ENCODE measurements around the gene NCAPH2.
A peak's percentile ranks its signal among the peaks of the same experiment; 100 is the strongest.

The NCAPH2 gene

GRCh38 chr22:50522208-50522805 lies 14.3 kb downstream of the NCAPH2 start:
- no peak for DNase-seq (ENCODE audit: low spot score)
- no peak overlapping the region for H2BK120ac ChIP-seq (ENCODE audit: low read depth, low read length)
- H3K18ac ChIP-seq (ENCODE audit: low read length), result no peak overlapping the region
- no peaks in the 10 kb centered on the region for H3K27me3 ChIP-seq (ENCODE audit: control insufficient read depth in 3 of 3, insufficient read depth in 3 of 3, low read depth in 1 of 3, low read length in 3 of 3)
- peaks cover 11 to 16% of the 10 kb centered on the region in 2 donors for H3K4me1 ChIP-seq (ENCODE audit: control insufficient read depth in 2 of 2, insufficient read depth in 1 of 2, low read depth in 1 of 2, low read length in 2 of 2)
- H2AFZ ChIP-seq (ENCODE audit: low read length), result no peak overlapping the region
- H3K4me3 ChIP-seq (ENCODE audit: low read length in 2 of 2), result no peak overlapping the region
- H3K79me1 ChIP-seq (ENCODE audit: low read depth, low read length), result peaks cover 13% of the 10 kb centered on the region
- WGBS, 2 donors (ENCODE audit: extremely low coverage in 2 of 2, insufficient read length in 2 of 2, insufficient replicate concordance in 1 of 2), result no CpG with 5 or more reads among the region's 15 CpGs
- H3K27ac ChIP-seq (replicated peaks; ENCODE audit: low read length), result no peak overlapping the region
- no peak overlapping the region for H3K4me2 ChIP-seq (ENCODE audit: insufficient read depth, low read length, poor library complexity, severe bottlenecking)
- no peak overlapping the region for H2AK5ac ChIP-seq (ENCODE audit: low read depth, low read length)
- H2BK12ac ChIP-seq (ENCODE audit: low read length), result no peak overlapping the region
- peaks cover 55 to 69% of the 10 kb centered on the region in 2 donors for H3K36me3 ChIP-seq (replicated peaks in 1 of 2; ENCODE audit: control insufficient read depth in 2 of 2, insufficient read depth in 2 of 2, low read length in 2 of 2)
- H3K9me3 ChIP-seq (replicated peaks in 1 of 2; ENCODE audit: control insufficient read depth in 2 of 2, insufficient read depth in 1 of 2, low read depth in 1 of 2, low read length in 2 of 2), result no peaks in the 10 kb centered on the region
- H3K9ac ChIP-seq (ENCODE audit: low read depth, low read length, poor library complexity), result no peak overlapping the region
- no peak overlapping the region for H4K8ac ChIP-seq (ENCODE audit: low read depth, low read length)
- no peak overlapping the region for H3K23ac ChIP-seq (ENCODE audit: low read depth, low read length, poor library complexity)
- no peak overlapping the region for H2BK15ac ChIP-seq (ENCODE audit: low read length)
- no peak overlapping the region for H3K4ac ChIP-seq (ENCODE audit: low read length)
- H2BK5ac ChIP-seq (ENCODE audit: low read length), result peak overlapping the region; percentile 39
- H3K14ac ChIP-seq (ENCODE audit: low read length), result no peak overlapping the region
- no peak overlapping the region for H4K91ac ChIP-seq (ENCODE audit: low read depth, low read length, poor library complexity)

- no peak overlapping the region for H3K9ac ChIP-seq (ENCODE audit: low read depth, low read length, poor library complexity)
- H2BK12ac ChIP-seq (ENCODE audit: low read length), result no peak overlapping the region
- H3K4me1 ChIP-seq (ENCODE audit: control insufficient read depth in 2 of 2, insufficient read depth in 1 of 2, low read depth in 1 of 2, low read length in 2 of 2), result peaks cover 11 to 17% of the 10 kb centered on the region in 2 donors
- no peak overlapping the region for H2BK15ac ChIP-seq (ENCODE audit: low read length)
- H3K4ac ChIP-seq (ENCODE audit: low read length), result no peak overlapping the region
- peaks cover 49 to 63% of the 10 kb centered on the region in 2 donors for H3K36me3 ChIP-seq (replicated peaks in 1 of 2; ENCODE audit: control insufficient read depth in 2 of 2, insufficient read depth in 2 of 2, low read length in 2 of 2)
- H2BK120ac ChIP-seq (ENCODE audit: low read depth, low read length), result no peak overlapping the region
- H2AK5ac ChIP-seq (ENCODE audit: low read depth, low read length), result no peak overlapping the region
- no CpG with 5 or more reads among the region's 22 CpGs for WGBS, 2 donors (ENCODE audit: extremely low coverage in 2 of 2, insufficient read length in 2 of 2, insufficient replicate concordance in 1 of 2)
- H3K14ac ChIP-seq (ENCODE audit: low read length), result no peak overlapping the region
- H3K18ac ChIP-seq (ENCODE audit: low read length), result no peak overlapping the region
- H4K91ac ChIP-seq (ENCODE audit: low read depth, low read length, poor library complexity), result no peak overlapping the region
- no peak overlapping the region for H2AFZ ChIP-seq (ENCODE audit: low read length)
- no peak for DNase-seq (ENCODE audit: low spot score)
- H3K9me3 ChIP-seq (replicated peaks in 1 of 2; ENCODE audit: control insufficient read depth in 2 of 2, insufficient read depth in 1 of 2, low read depth in 1 of 2, low read length in 2 of 2), result no peaks in the 10 kb centered on the region
- H3K4me2 ChIP-seq (ENCODE audit: insufficient read depth, low read length, poor library complexity, severe bottlenecking), result no peak overlapping the region
- no peaks in the 10 kb centered on the region for H3K27me3 ChIP-seq (ENCODE audit: control insufficient read depth in 3 of 3, insufficient read depth in 3 of 3, low read depth in 1 of 3, low read length in 3 of 3)
- no peak overlapping the region for H3K4me3 ChIP-seq (ENCODE audit: low read length in 2 of 2)
- no peak overlapping the region for H3K27ac ChIP-seq (replicated peaks; ENCODE audit: low read length)
- peak overlapping the region; percentile 55 for H3K23ac ChIP-seq (ENCODE audit: low read depth, low read length, poor library complexity)
- peak overlapping the region; percentile 39 for H2BK5ac ChIP-seq (ENCODE audit: low read length)
- H3K79me1 ChIP-seq (ENCODE audit: low read depth, low read length), result peaks cover 12% of the 10 kb centered on the region
- peak overlapping the region; percentile 48 for H4K8ac ChIP-seq (ENCODE audit: low read depth, low read length)
Measured at GRCh38 chr22:50522806-50523438, 14.9 kb downstream of the NCAPH2 start.

DNA sequence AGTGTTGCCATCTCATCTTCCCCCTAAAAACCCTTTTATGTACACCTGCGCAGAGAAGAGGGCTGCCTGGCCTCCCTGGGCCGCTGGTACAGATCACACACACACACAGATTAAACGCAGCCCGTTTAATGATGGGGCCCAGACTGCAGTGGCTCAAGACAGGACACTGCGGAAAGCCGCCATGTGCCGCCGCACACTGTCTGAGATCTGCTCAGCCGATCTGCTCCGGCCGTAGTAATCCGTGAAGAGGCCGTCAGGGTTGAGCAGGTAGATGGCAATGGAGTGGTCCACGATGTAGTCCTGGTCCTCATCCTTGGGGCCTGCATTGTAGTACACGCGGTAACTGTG lies 15.4 kb downstream of the NCAPH2 start:
- Histone ChIP-seq H2BK120ac (ENCODE audit: low read depth, low read length) (no peak overlapping the region), H3K36me3 (replicated peaks in 1 of 2; ENCODE audit: control insufficient read depth in 2 of 2, insufficient read depth in 2 of 2, low read length in 2 of 2) (peaks cover 44 to 58% of the 10 kb centered on the region in 2 donors), H3K79me1 (ENCODE audit: low read depth, low read length) (peaks cover 12% of the 10 kb centered on the region), H4K8ac (ENCODE audit: low read depth, low read length) (no peak overlapping the region), H3K27me3 (ENCODE audit: control insufficient read depth in 3 of 3, insufficient read depth in 3 of 3, low read depth in 1 of 3, low read length in 3 of 3) (peaks cover 0 to under 1% (median 0%) of the 10 kb centered on the region in 3 experiments), H3K4ac (ENCODE audit: low read length) (no peak overlapping the region), H2AFZ (ENCODE audit: low read length) (no peak overlapping the region), H2BK12ac (ENCODE audit: low read length) (no peak overlapping the region), H3K14ac (ENCODE audit: low read length) (no peak overlapping the region), H3K27ac (replicated peaks; ENCODE audit: low read length) (no peak overlapping the region), H4K91ac (ENCODE audit: low read depth, low read length, poor library complexity) (no peak overlapping the region), H2BK15ac (ENCODE audit: low read length) (no peak overlapping the region), H3K18ac (ENCODE audit: low read length) (no peak overlapping the region), H3K4me2 (ENCODE audit: insufficient read depth, low read length, poor library complexity, severe bottlenecking) (no peak overlapping the region), H3K9me3 (replicated peaks in 1 of 2; ENCODE audit: control insufficient read depth in 2 of 2, insufficient read depth in 1 of 2, low read depth in 1 of 2, low read length in 2 of 2) (peaks cover under 1 to 3% of the 10 kb centered on the region in 2 donors), H2AK5ac (ENCODE audit: low read depth, low read length) (no peak overlapping the region), H3K4me1 (ENCODE audit: control insufficient read depth in 2 of 2, insufficient read depth in 1 of 2, low read depth in 1 of 2, low read length in 2 of 2) (peaks cover 11 to 17% of the 10 kb centered on the region in 2 donors), H3K4me3 (ENCODE audit: low read length in 2 of 2) (no peak overlapping the region), H3K9ac (ENCODE audit: low read depth, low read length, poor library complexity) (no peak overlapping the region), H3K23ac (ENCODE audit: low read depth, low read length, poor library complexity) (peak overlapping the region; percentile 55), H2BK5ac (ENCODE audit: low read length) (no peak overlapping the region)
- no peak for DNase-seq (ENCODE audit: low spot score)
- no CpG with 5 or more reads among the region's 16 CpGs for WGBS, 2 donors (ENCODE audit: extremely low coverage in 2 of 2, insufficient read length in 2 of 2, insufficient replicate concordance in 1 of 2)

DNA sequence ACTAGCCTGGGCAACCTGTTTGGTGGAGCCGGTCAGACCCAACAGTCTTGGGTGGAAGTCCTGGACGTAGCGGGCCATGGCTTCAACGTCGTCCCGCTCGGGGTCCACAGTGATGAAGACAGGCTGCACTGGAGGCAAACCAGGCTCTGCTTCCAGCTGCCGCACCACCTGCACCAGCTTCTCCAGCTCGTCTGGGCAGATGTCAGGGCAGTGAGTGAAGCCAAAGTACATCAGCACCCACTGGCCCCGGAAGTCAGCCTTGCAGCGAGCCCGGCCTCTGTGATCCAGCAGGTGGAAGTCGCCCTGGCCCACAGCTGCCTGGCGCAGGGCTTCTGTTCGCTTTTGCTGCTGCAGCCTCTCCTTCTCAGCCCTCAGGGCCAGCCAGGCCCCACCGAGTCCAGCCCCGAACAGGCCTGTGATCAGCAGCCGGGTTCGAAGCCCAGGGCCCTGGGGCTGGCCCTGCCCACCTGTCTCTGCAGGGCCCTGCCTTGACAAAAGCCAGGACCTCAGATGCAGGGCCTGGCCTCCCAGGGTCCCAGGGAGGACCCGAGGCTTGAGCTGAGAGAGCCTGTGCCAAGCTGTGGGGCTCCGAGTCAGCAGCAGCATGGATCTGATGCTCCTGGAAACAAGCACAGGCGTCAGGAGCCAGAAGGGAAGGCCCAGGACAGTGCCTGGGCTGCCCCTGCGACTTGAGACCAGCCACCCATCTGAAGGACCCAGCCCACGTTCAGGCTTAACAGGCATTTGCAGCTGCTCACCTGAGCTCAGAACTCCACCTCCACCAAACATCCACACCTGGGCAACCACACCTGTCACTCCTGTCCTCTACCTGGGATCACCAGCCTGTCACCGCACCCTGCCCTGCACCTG lies 16.0 kb downstream of the NCAPH2 start:
- no peak overlapping the region for H2BK120ac ChIP-seq (ENCODE audit: low read depth, low read length)
- H2BK5ac ChIP-seq (ENCODE audit: low read length), result no peak overlapping the region
- no peak overlapping the region for H3K18ac ChIP-seq (ENCODE audit: low read length)
- peaks cover 0 to 5% (median 0%) of the 10 kb centered on the region in 3 experiments for H3K27me3 ChIP-seq (ENCODE audit: control insufficient read depth in 3 of 3, insufficient read depth in 3 of 3, low read depth in 1 of 3, low read length in 3 of 3)
- H3K4me1 ChIP-seq (ENCODE audit: control insufficient read depth in 2 of 2, insufficient read depth in 1 of 2, low read depth in 1 of 2, low read length in 2 of 2), result peaks cover 11 to 17% of the 10 kb centered on the region in 2 donors
- no peak overlapping the region for H3K4me2 ChIP-seq (ENCODE audit: insufficient read depth, low read length, poor library complexity, severe bottlenecking)
- H2BK12ac ChIP-seq (ENCODE audit: low read length), result no peak overlapping the region
- peaks cover 2 to 6% of the 10 kb centered on the region in 2 donors for H3K9me3 ChIP-seq (replicated peaks in 1 of 2; ENCODE audit: control insufficient read depth in 2 of 2, insufficient read depth in 1 of 2, low read depth in 1 of 2, low read length in 2 of 2)
- no peak overlapping the region for H3K14ac ChIP-seq (ENCODE audit: low read length)
- H3K4ac ChIP-seq (ENCODE audit: low read length), result no peak overlapping the region
- H3K36me3 ChIP-seq (replicated peaks in 1 of 2; ENCODE audit: control insufficient read depth in 2 of 2, insufficient read depth in 2 of 2, low read length in 2 of 2), result peaks cover 40 to 51% of the 10 kb centered on the region in 2 donors
- H3K9ac ChIP-seq (ENCODE audit: low read depth, low read length, poor library complexity), result peak overlapping the region; percentile 74
- H3K79me1 ChIP-seq (ENCODE audit: low read depth, low read length), result peaks cover 12% of the 10 kb centered on the region
- H4K91ac ChIP-seq (ENCODE audit: low read depth, low read length, poor library complexity), result no peak overlapping the region
- H2BK15ac ChIP-seq (ENCODE audit: low read length), result no peak overlapping the region
- peak overlapping the region; percentile 38 to 84 for H3K4me3 ChIP-seq (ENCODE audit: low read length in 2 of 2)
- WGBS, 2 donors (ENCODE audit: extremely low coverage in 2 of 2, insufficient read length in 2 of 2, insufficient replicate concordance in 1 of 2), result no CpG with 5 or more reads among the region's 25 CpGs
- H4K8ac ChIP-seq (ENCODE audit: low read depth, low read length), result no peak overlapping the region
- no peak overlapping the region for H2AFZ ChIP-seq (ENCODE audit: low read length)
- H3K23ac ChIP-seq (ENCODE audit: low read depth, low read length, poor library complexity), result no peak overlapping the region
- H3K27ac ChIP-seq (replicated peaks; ENCODE audit: low read length), result no peak overlapping the region
- no peak for DNase-seq (ENCODE audit: low spot score)
- H2AK5ac ChIP-seq (ENCODE audit: low read depth, low read length), result no peak overlapping the region

All from neuronal stem cell (in vitro differentiated cells).